ENCODE results near the gene ZDHHC18. TPM values are rescaled to one million over a fixed set of nuclear protein-coding genes. Genes with fewer than 3 reads are reported as not detected.

The ZDHHC18 gene
- total and polyA plus RNA-seq, 2 of the 8 experiments (the other 6 are each of a cell fraction or from before 2014, with no cell fraction given): 29.7 to 49.8 TPM

GRCh38 chr1:26827106-26827604 is 667 bp downstream of the ZDHHC18 start (continued):
- TF ChIP-seq SIN3A (conservative IDR thresholded peaks at IDR 0.05 in 1 of 2, IDR thresholded peaks at IDR 0.05 in 1 of 2; ENCODE audit: low read depth in 1 of 2, low read length in 2 of 2) (no peak), POLR2A (IDR thresholded peaks at IDR 0.05; ENCODE audit: control extremely low read depth in 1 of 2, low read depth in 2 of 2, low read length in 2 of 2) (no peak), TAF1 (IDR thresholded peaks at IDR 0.05; ENCODE audit: low read depth, low read length) (no peak)

Data from H1 (cell line).